HG03432 (cell line): ENCODE measurements around the gene FABP6.
A peak's percentile ranks its signal among the peaks of the same experiment; 100 is the strongest.
"Not testable (repeated sequence)": the region's sequence is repeated elsewhere in the genome, so short reads cannot be mapped to it uniquely, and the experiment has no call there.

Experiments
- ATAC-seq: cut with Tn5 transposase; IDR thresholded peaks from one replicate; pipeline ENCODE4 v1.9.1; 2021; ENCODE audit warnings: mild to moderate bottlenecking, moderate library complexity; ENCODE audit not compliant: unreplicated experiment

FABP6 gene

GRCh38 chr5:160219356-160219755 is 9.9 kb upstream of the FABP6 start:
- no peak for ATAC-seq

GRCh38 chr5:160221082-160221481 is 8.2 kb upstream of the FABP6 start:
- ATAC-seq = no peak

GRCh38 chr5:160227012-160227411 is 2.3 kb upstream of the FABP6 start:
- no peak for ATAC-seq

- ATAC-seq = peak; percentile 67
These were observed 1.6 kb downstream of the FABP6 start for GRCh38 chr5:160230686-160231527.

- ATAC-seq = peak; percentile 56
These were observed 2.6 kb downstream of the FABP6 start for GRCh38 chr5:160231783-160232342.

GRCh38 chr5:160233215-160233614 is 3.9 kb downstream of the FABP6 start:
- ATAC-seq = no peak

GRCh38 chr5:160235731-160236130 is 6.4 kb downstream of the FABP6 start:
- no peak for ATAC-seq

- ATAC-seq = no peak
These were observed 8.3 kb downstream of the FABP6 start for GRCh38 chr5:160237571-160238093.

- ATAC-seq = no peak
These were observed 11.0 kb downstream of the FABP6 start for GRCh38 chr5:160240350-160240749.

- no peak for ATAC-seq
These were observed 12.8 kb downstream of the FABP6 start for GRCh38 chr5:160242145-160242544.

GRCh38 chr5:160245506-160246086 is 16.3 kb downstream of the FABP6 start:
- ATAC-seq = no peak

- not testable (repeated sequence) for ATAC-seq
These were observed 20.3 kb downstream of the FABP6 start for GRCh38 chr5:160249570-160249969.

- ATAC-seq = no peak
These were observed 20.9 kb downstream of the FABP6 start for GRCh38 chr5:160250226-160250625.

GRCh38 chr5:160250826-160251225 is 21.5 kb downstream of the FABP6 start:
- ATAC-seq = no peak

- no peak for ATAC-seq
These were observed 22.3 kb downstream of the FABP6 start for GRCh38 chr5:160251406-160252155.

GRCh38 chr5:160252916-160253315 is 23.6 kb downstream of the FABP6 start:
- ATAC-seq = no peak

GRCh38 chr5:160253441-160253840 is 24.1 kb downstream of the FABP6 start:
- ATAC-seq = no peak

- no peak for ATAC-seq
These were observed 25.4 kb downstream of the FABP6 start for GRCh38 chr5:160254706-160255105.

- ATAC-seq = no peak
These were observed 30.0 kb downstream of the FABP6 start for GRCh38 chr5:160259341-160259740.

GRCh38 chr5:160260006-160260775 is 30.9 kb downstream of the FABP6 start:
- ATAC-seq = no peak
